Type B pancreatic cell (in vitro differentiated cells): Measurements from ENCODE around the gene IRS1. TPM values are rescaled to one million over a fixed set of nuclear protein-coding genes. Genes with fewer than 3 reads are reported as not detected.

ENCODE experiments used
- DNase-seq: peaks from one replicate; pipeline ENCODE4 v3.0.0; 2021; ENCODE audit warnings: mixed read lengths; ENCODE audit not compliant: unreplicated experiment; ENCODE audit errors: extremely low spot score
- H3K27ac Mint-ChIP-seq: 2 replicates; pipeline ENCODE4 v1.8.0; 2021; ENCODE audit warnings: mild to moderate bottlenecking, mixed read lengths
- H3K27me3 Mint-ChIP-seq: 2 replicates; pipeline ENCODE4 v1.8.0; 2021; ENCODE audit warnings: mixed read lengths
- H3K36me3 Mint-ChIP-seq: 2 replicates; pipeline ENCODE4 v1.8.0; 2021; ENCODE audit warnings: mixed read lengths
- H3K4me1 Mint-ChIP-seq: one replicate; pipeline ENCODE4 v1.8.0; 2021; ENCODE audit warnings: mixed read lengths; ENCODE audit not compliant: unreplicated experiment
- H3K4me3 Mint-ChIP-seq: 2 replicates; pipeline ENCODE4 v1.8.0; 2021; ENCODE audit warnings: mild to moderate bottlenecking, mixed read lengths
- H3K9me3 Mint-ChIP-seq: 2 replicates; pipeline ENCODE4 v1.8.0; 2021; ENCODE audit warnings: mixed read lengths
- CTCF ChIP-seq: fragments of 200-600 bp; sonication (generic); conservative IDR thresholded peaks from 2 replicates; pipeline ENCODE4 v1.5.0; 2021; ENCODE audit warnings: antibody characterized with exemption, mild to moderate bottlenecking
- total RNA-seq: library from RNA; stranded (reverse); gene quantifications from 2 replicates; pipeline ENCODE4 v1.2.1, GENCODE V29; 2021; ENCODE audit warnings: low replicate concordance

IRS1 gene
- total RNA-seq, 1 donor from 2014 or later, result 25.9 TPM

GRCh38 chr2:226705133-226705886 lies 94.3 kb downstream of the IRS1 start:
- no peak overlapping the region for H3K27ac Mint-ChIP-seq
- no peaks in the 10 kb centered on the region for H3K9me3 Mint-ChIP-seq
- TF ChIP-seq CTCF, result no peak
- H3K36me3 Mint-ChIP-seq, result no peaks in the 10 kb centered on the region
- no peaks in the 10 kb centered on the region for H3K27me3 Mint-ChIP-seq
- no peak for DNase-seq
- H3K4me3 Mint-ChIP-seq, result no peak overlapping the region
- H3K4me1 Mint-ChIP-seq, result peaks cover 16% of the 10 kb centered on the region

GRCh38 chr2:226703514-226703913 lies 96.1 kb downstream of the IRS1 start:
- H3K4me1 Mint-ChIP-seq, result peaks cover 16% of the 10 kb centered on the region
- no peak for TF ChIP-seq CTCF
- DNase-seq, result no peak
- H3K36me3 Mint-ChIP-seq, result no peaks in the 10 kb centered on the region
- H3K27me3 Mint-ChIP-seq, result no peaks in the 10 kb centered on the region
- no peaks in the 10 kb centered on the region for H3K9me3 Mint-ChIP-seq
- H3K27ac Mint-ChIP-seq, result no peak overlapping the region
- H3K4me3 Mint-ChIP-seq, result no peak overlapping the region

- no peaks in the 10 kb centered on the region for H3K36me3 Mint-ChIP-seq
- no peak for TF ChIP-seq CTCF
- no peak for DNase-seq
- H3K27ac Mint-ChIP-seq, result no peak overlapping the region
- H3K4me1 Mint-ChIP-seq, result peaks cover 16% of the 10 kb centered on the region
- H3K9me3 Mint-ChIP-seq, result no peaks in the 10 kb centered on the region
- no peak overlapping the region for H3K4me3 Mint-ChIP-seq
- H3K27me3 Mint-ChIP-seq, result no peaks in the 10 kb centered on the region
Observed at GRCh38 chr2:226702376-226702775, 97.2 kb downstream of the IRS1 start.

GRCh38 chr2:226701052-226701451 lies 98.6 kb downstream of the IRS1 start:
- TF ChIP-seq CTCF, result no peak
- H3K4me1 Mint-ChIP-seq, result peaks cover 16% of the 10 kb centered on the region
- H3K27me3 Mint-ChIP-seq, result no peaks in the 10 kb centered on the region
- no peak overlapping the region for H3K27ac Mint-ChIP-seq
- H3K4me3 Mint-ChIP-seq, result no peak overlapping the region
- H3K9me3 Mint-ChIP-seq, result no peaks in the 10 kb centered on the region
- no peak for DNase-seq
- H3K36me3 Mint-ChIP-seq, result no peaks in the 10 kb centered on the region

- Mint-ChIP-seq H3K27me3 (no peaks in the 10 kb centered on the region), H3K4me1 (peaks cover 23% of the 10 kb centered on the region), H3K36me3 (no peaks in the 10 kb centered on the region), H3K27ac (no peak overlapping the region), H3K4me3 (no peak overlapping the region), H3K9me3 (no peaks in the 10 kb centered on the region)
- no peak for DNase-seq
- TF ChIP-seq CTCF, result no peak
Observed at GRCh38 chr2:226699321-226699720, 100.3 kb downstream of the IRS1 start.
